ENCODE data around the gene MOB3B.

DNA sequence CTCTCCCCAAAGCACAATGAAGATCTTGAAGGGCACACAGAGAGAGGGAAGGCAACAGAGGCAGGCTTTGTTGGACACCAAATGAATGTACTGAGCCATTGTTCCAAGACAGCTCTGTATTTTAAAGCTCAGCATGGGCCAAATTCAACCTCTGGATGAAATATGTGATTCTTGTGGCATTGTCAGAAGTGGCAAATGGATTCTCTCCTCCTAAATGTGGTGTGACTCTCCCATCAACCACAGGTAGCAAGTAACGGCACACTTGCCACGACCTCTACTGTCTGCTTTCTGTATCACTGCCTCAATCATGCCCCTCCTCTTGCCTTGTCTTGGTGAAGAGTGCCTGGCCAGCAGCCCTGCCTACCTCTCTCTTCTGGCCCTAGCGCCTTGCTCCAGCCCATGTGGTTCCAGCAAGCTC lies 6.1 kb upstream of the MOB3B start:
- TF ChIP-seq, protein P1, sequence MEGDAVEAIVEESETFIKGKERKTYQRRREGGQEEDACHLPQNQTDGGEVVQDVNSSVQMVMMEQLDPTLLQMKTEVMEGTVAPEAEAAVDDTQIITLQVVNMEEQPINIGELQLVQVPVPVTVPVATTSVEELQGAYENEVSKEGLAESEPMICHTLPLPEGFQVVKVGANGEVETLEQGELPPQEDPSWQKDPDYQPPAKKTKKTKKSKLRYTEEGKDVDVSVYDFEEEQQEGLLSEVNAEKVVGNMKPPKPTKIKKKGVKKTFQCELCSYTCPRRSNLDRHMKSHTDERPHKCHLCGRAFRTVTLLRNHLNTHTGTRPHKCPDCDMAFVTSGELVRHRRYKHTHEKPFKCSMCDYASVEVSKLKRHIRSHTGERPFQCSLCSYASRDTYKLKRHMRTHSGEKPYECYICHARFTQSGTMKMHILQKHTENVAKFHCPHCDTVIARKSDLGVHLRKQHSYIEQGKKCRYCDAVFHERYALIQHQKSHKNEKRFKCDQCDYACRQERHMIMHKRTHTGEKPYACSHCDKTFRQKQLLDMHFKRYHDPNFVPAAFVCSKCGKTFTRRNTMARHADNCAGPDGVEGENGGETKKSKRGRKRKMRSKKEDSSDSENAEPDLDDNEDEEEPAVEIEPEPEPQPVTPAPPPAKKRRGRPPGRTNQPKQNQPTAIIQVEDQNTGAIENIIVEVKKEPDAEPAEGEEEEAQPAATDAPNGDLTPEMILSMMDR (IDR thresholded peaks at IDR 0.05) = no peak
- TF ChIP-seq, protein P2, sequence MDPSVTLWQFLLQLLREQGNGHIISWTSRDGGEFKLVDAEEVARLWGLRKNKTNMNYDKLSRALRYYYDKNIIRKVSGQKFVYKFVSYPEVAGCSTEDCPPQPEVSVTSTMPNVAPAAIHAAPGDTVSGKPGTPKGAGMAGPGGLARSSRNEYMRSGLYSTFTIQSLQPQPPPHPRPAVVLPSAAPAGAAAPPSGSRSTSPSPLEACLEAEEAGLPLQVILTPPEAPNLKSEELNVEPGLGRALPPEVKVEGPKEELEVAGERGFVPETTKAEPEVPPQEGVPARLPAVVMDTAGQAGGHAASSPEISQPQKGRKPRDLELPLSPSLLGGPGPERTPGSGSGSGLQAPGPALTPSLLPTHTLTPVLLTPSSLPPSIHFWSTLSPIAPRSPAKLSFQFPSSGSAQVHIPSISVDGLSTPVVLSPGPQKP (IDR thresholded peaks at IDR 0.05; ENCODE audit: low read depth, low read length) = no peak
- TF ChIP-seq SMC3 (IDR thresholded peaks at IDR 0.05) = no peak
- TF ChIP-seq JUNB (IDR thresholded peaks at IDR 0.05) = no peak
- TF ChIP-seq ESRRA (IDR thresholded peaks at IDR 0.05; ENCODE audit: borderline replicate concordance, low read length) = no peak
- TF ChIP-seq POLR2A (IDR thresholded peaks at IDR 0.05; ENCODE audit: low read length) = no peak
- peak in 1 of 2 experiments; percentile 24; a peak in 1 of 5 replicates for TF ChIP-seq RAD21 (conservative IDR thresholded peaks at IDR 0.05 in 1 of 2, IDR thresholded peaks at IDR 0.05 in 1 of 2)
- TF ChIP-seq, protein P3, sequence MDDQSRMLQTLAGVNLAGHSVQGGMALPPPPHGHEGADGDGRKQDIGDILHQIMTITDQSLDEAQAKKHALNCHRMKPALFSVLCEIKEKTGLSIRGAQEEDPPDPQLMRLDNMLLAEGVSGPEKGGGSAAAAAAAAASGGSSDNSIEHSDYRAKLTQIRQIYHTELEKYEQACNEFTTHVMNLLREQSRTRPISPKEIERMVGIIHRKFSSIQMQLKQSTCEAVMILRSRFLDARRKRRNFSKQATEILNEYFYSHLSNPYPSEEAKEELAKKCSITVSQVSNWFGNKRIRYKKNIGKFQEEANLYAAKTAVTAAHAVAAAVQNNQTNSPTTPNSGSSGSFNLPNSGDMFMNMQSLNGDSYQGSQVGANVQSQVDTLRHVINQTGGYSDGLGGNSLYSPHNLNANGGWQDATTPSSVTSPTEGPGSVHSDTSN (IDR thresholded peaks at IDR 0.05) = no peak
- no peak for TF ChIP-seq KDM5A (IDR thresholded peaks at IDR 0.05)
- TF ChIP-seq MYC (IDR thresholded peaks at IDR 0.05; ENCODE audit: borderline replicate concordance, low read length) = no peak
- no peak for TF ChIP-seq EP300 (IDR thresholded peaks at IDR 0.05)
- TF ChIP-seq, protein P4, sequence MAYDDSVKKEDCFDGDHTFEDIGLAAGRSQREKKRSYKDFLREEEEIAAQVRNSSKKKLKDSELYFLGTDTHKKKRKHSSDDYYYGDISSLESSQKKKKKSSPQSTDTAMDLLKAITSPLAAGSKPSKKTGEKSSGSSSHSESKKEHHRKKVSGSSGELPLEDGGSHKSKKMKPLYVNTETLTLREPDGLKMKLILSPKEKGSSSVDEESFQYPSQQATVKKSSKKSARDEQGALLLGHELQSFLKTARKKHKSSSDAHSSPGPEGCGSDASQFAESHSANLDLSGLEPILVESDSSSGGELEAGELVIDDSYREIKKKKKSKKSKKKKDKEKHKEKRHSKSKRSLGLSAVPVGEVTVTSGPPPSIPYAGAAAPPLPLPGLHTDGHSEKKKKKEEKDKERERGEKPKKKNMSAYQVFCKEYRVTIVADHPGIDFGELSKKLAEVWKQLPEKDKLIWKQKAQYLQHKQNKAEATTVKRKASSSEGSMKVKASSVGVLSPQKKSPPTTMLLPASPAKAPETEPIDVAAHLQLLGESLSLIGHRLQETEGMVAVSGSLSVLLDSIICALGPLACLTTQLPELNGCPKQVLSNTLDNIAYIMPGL (CRISPR knock-in tag; IDR thresholded peaks at IDR 0.05; ENCODE audit: borderline replicate concordance) = no peak
